GM23338 (cell line): ENCODE measurements around the gene NNAT. TPM values are rescaled to one million over a fixed set of nuclear protein-coding genes. Genes with fewer than 3 reads are reported as not detected.

Experiments used
- ATAC-seq: fragments of 200-7000 bp; cut with Tn5 transposase; 3 replicates; pipeline ENCODE4 v1.9.1; 2020
- DNase-seq: peaks from one replicate; pipeline ENCODE4 v3.0.0-alpha.2; 2015; ENCODE audit warnings: low spot score
- H2AFZ ChIP-seq: fragments of 200-600 bp; sonication (generic); 2 replicates; pipeline ENCODE4 v1.8.0; 2016; ENCODE audit warnings: antibody characterized with exemption, mild to moderate bottlenecking, moderate library complexity
- H3F3A ChIP-seq: fragments of 200-600 bp; sonication (generic); replicated peaks from 2 replicates; pipeline ENCODE4 v1.8.0; 2017; ENCODE audit warnings: antibody characterized with exemption, mixed run types, low read depth
- H3K27ac ChIP-seq: fragments of 200-600 bp; sonication (generic); 2 replicates; pipeline ENCODE4 v1.6.1; 2016; ENCODE audit warnings: low read depth
- H3K27me3 ChIP-seq: fragments of 200-600 bp; sonication (generic); 2 replicates; pipeline ENCODE4 v1.8.0; 2016; ENCODE audit warnings: mild to moderate bottlenecking, mixed run types, moderate library complexity; ENCODE audit not compliant: insufficient read depth
- H3K36me3 ChIP-seq: fragments of 200-600 bp; sonication (generic); 2 replicates; pipeline ENCODE4 v1.8.0; 2016; ENCODE audit warnings: mild to moderate bottlenecking; ENCODE audit not compliant: insufficient read depth
- H3K4me1 ChIP-seq: fragments of 200-600 bp; sonication (generic); 2 replicates; pipeline ENCODE4 v1.8.0; 2016; ENCODE audit warnings: mild to moderate bottlenecking, moderate library complexity; ENCODE audit not compliant: insufficient read depth
- H3K4me2 ChIP-seq: fragments of 200-600 bp; sonication (generic); 2 replicates; pipeline ENCODE4 v1.7.1; 2017; ENCODE audit warnings: mixed run types
- H3K4me3 ChIP-seq: fragments of 200-600 bp; sonication (generic); 2 replicates; pipeline ENCODE4 v1.6.1; 2016; ENCODE audit warnings: mixed run types
- H3K79me2 ChIP-seq: fragments of 200-600 bp; sonication (generic); replicated peaks from 2 replicates; pipeline ENCODE4 v1.8.0; 2017; ENCODE audit warnings: mild to moderate bottlenecking; ENCODE audit not compliant: insufficient read depth
- H3K9me2 ChIP-seq: fragments of 200-600 bp; sonication (generic); 2 replicates; pipeline ENCODE4 v1.8.0; 2017; ENCODE audit not compliant: insufficient read depth
- H4K20me1 ChIP-seq: fragments of 200-600 bp; sonication (generic); replicated peaks from 2 replicates; pipeline ENCODE4 v1.8.0; 2017; ENCODE audit warnings: mild to moderate bottlenecking; ENCODE audit not compliant: insufficient read depth
- H3K27ac Mint-ChIP-seq: 2 replicates; pipeline ENCODE4 v1.8.0; 2020; ENCODE audit warnings: inconsistent platforms, mild to moderate bottlenecking, moderate library complexity, mixed read lengths
- H3K27me3 Mint-ChIP-seq: 3 replicates; pipeline ENCODE4 v1.8.0; 2022; ENCODE audit warnings: low read depth, mild to moderate bottlenecking, moderate library complexity, mixed read lengths, inconsistent platforms; ENCODE audit not compliant: insufficient read depth, poor library complexity
- H3K36me3 Mint-ChIP-seq: 3 replicates; pipeline ENCODE4 v1.8.0; 2021; ENCODE audit warnings: low read depth, mild to moderate bottlenecking, inconsistent platforms, moderate library complexity, mixed read lengths
- H3K4me1 Mint-ChIP-seq: 3 replicates; pipeline ENCODE4 v1.8.0; 2020; ENCODE audit warnings: mild to moderate bottlenecking, inconsistent platforms, mixed read lengths
- H3K4me3 Mint-ChIP-seq: 3 replicates; pipeline ENCODE4 v1.8.0; 2021; ENCODE audit warnings: moderate library complexity, mild to moderate bottlenecking, inconsistent platforms, mixed read lengths
- H3K9me3 Mint-ChIP-seq: 3 replicates; pipeline ENCODE4 v1.8.0; 2020; ENCODE audit warnings: moderate library complexity, mild to moderate bottlenecking, inconsistent platforms, mixed read lengths
- EZH2phosphoT487 ChIP-seq: fragments of 200-600 bp; sonication (generic); IDR thresholded peaks from one replicate; pipeline ENCODE4 v1.8.1; 2018; ENCODE audit warnings: antibody characterized with exemption; ENCODE audit not compliant: unreplicated experiment
- JUNB ChIP-seq: IDR thresholded peaks from one replicate; pipeline ENCODE4 v1.6.1; 2016; ENCODE audit warnings: antibody characterized with exemption; ENCODE audit not compliant: unreplicated experiment
- NANOG ChIP-seq: IDR thresholded peaks from 2 replicates; pipeline ENCODE4 v1.6.1; 2016; ENCODE audit warnings: antibody characterized with exemption, borderline replicate concordance
- POLR2AphosphoS5 ChIP-seq: IDR thresholded peaks from 2 replicates; pipeline ENCODE4 v1.6.1; 2016; ENCODE audit warnings: antibody characterized with exemption, low read depth
- ZNF114 ChIP-seq: fragments of 250-450 bp; sonication (Bioruptor Pico); IDR thresholded peaks from 2 replicates; pipeline ENCODE4 v1.5.0; 2020; ENCODE audit warnings: mild to moderate bottlenecking, moderate library complexity
- ZNF331 ChIP-seq: fragments of 250-450 bp; sonication (Bioruptor Pico); IDR thresholded peaks from 2 replicates; pipeline ENCODE4 v1.5.0; 2020; ENCODE audit warnings: low read depth, mild to moderate bottlenecking, moderate library complexity
- polyA plus RNA-seq: library from polyadenylated mRNA; unstranded; fragments of >200 nt; fragmentation: Nextera tagmentation; extraction: Ambion mirVana; gene quantifications from 2 replicates; pipeline ENCODE4 v1.2.1, GENCODE V29; 2016
- total RNA-seq: library from RNA; depleted of rRNA; stranded (reverse); fragments of >200 nt; shearing (Covaris generic); gene quantifications from 2 replicates; pipeline ENCODE4 v1.2.3, GENCODE V29; 2014
- TF ChIP-seq, protein P1 (sequence below): fragments of 250-450 bp; sonication (Bioruptor Pico); IDR thresholded peaks from 2 replicates; pipeline ENCODE4 v1.5.0; 2020; ENCODE audit warnings: mild to moderate bottlenecking, moderate library complexity
- TF ChIP-seq, protein P2 (sequence below), 2 experiments: fragments of 200-600 bp in 1 of 2; sonication (generic) in 1 of 2; conservative IDR thresholded peaks; 2 replicates each; pipeline versions ENCODE4 v1.5.1 to v1.6.1; 2016 to 2017; ENCODE audit warnings: antibody characterized with exemption in 2 of 2, low read depth in 2 of 2, mild to moderate bottlenecking in 2 of 2, moderate library complexity in 1 of 2
- TF ChIP-seq, protein P3 (sequence below): IDR thresholded peaks from one replicate; pipeline ENCODE4 v1.6.1; 2018; ENCODE audit warnings: antibody characterized with exemption; ENCODE audit not compliant: unreplicated experiment

Gene NNAT
- total and polyA plus RNA-seq, 2 experiments from 2014 or later: 4.3 to 4.9 TPM

DNA sequence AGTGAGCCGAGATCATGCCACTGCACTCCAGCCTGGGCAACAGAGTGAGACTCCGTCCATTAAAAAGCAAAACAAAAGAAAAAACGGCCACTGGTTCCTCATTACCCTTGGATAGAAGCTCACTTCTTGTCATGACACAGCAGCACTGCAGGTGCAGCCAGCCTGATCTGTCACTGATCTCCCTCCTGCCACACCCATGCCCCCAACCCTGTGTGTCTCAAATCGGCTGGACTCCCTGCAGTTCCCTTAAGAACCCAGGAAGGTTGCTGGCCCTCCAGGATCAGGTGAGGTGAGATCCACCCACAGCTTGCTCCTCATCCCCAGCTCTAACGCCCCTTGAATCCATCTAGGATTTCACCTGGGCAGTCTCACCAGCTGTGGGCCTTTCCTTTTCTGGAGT, 26.3 kb upstream of the NNAT start:
- 0 out of 2 replicates have a peak, but pooled peaks cover 11% of the 10 kb centered on the region for H4K20me1 ChIP-seq
- 0 out of 2 replicates have a peak, but pooled peaks cover 3% of the 10 kb centered on the region for H3K9me2 ChIP-seq
- Mint-ChIP-seq H3K27ac (no peak overlapping the region), H3K36me3 (no peaks in the 10 kb centered on the region; the same call in 1 of the 3 replicates), H3K4me3 (no peak overlapping the region), H3K4me1 (no peaks in the 10 kb centered on the region), H3K27me3 (peaks cover 9% of the 10 kb centered on the region), H3K9me3 (no peaks in the 10 kb centered on the region)
- H3K4me3 ChIP-seq: no peak overlapping the region
- H3K79me2 ChIP-seq: no peaks in the 10 kb centered on the region
- no peaks in the 10 kb centered on the region for H3K27me3 ChIP-seq
- no peaks in the 10 kb centered on the region for H3K36me3 ChIP-seq
- no peaks in the 10 kb centered on the region for H3K4me1 ChIP-seq
- H3K4me2 ChIP-seq: no peak overlapping the region
- no peaks in the 10 kb centered on the region for H3F3A ChIP-seq
- TF ChIP-seq, protein P1, sequence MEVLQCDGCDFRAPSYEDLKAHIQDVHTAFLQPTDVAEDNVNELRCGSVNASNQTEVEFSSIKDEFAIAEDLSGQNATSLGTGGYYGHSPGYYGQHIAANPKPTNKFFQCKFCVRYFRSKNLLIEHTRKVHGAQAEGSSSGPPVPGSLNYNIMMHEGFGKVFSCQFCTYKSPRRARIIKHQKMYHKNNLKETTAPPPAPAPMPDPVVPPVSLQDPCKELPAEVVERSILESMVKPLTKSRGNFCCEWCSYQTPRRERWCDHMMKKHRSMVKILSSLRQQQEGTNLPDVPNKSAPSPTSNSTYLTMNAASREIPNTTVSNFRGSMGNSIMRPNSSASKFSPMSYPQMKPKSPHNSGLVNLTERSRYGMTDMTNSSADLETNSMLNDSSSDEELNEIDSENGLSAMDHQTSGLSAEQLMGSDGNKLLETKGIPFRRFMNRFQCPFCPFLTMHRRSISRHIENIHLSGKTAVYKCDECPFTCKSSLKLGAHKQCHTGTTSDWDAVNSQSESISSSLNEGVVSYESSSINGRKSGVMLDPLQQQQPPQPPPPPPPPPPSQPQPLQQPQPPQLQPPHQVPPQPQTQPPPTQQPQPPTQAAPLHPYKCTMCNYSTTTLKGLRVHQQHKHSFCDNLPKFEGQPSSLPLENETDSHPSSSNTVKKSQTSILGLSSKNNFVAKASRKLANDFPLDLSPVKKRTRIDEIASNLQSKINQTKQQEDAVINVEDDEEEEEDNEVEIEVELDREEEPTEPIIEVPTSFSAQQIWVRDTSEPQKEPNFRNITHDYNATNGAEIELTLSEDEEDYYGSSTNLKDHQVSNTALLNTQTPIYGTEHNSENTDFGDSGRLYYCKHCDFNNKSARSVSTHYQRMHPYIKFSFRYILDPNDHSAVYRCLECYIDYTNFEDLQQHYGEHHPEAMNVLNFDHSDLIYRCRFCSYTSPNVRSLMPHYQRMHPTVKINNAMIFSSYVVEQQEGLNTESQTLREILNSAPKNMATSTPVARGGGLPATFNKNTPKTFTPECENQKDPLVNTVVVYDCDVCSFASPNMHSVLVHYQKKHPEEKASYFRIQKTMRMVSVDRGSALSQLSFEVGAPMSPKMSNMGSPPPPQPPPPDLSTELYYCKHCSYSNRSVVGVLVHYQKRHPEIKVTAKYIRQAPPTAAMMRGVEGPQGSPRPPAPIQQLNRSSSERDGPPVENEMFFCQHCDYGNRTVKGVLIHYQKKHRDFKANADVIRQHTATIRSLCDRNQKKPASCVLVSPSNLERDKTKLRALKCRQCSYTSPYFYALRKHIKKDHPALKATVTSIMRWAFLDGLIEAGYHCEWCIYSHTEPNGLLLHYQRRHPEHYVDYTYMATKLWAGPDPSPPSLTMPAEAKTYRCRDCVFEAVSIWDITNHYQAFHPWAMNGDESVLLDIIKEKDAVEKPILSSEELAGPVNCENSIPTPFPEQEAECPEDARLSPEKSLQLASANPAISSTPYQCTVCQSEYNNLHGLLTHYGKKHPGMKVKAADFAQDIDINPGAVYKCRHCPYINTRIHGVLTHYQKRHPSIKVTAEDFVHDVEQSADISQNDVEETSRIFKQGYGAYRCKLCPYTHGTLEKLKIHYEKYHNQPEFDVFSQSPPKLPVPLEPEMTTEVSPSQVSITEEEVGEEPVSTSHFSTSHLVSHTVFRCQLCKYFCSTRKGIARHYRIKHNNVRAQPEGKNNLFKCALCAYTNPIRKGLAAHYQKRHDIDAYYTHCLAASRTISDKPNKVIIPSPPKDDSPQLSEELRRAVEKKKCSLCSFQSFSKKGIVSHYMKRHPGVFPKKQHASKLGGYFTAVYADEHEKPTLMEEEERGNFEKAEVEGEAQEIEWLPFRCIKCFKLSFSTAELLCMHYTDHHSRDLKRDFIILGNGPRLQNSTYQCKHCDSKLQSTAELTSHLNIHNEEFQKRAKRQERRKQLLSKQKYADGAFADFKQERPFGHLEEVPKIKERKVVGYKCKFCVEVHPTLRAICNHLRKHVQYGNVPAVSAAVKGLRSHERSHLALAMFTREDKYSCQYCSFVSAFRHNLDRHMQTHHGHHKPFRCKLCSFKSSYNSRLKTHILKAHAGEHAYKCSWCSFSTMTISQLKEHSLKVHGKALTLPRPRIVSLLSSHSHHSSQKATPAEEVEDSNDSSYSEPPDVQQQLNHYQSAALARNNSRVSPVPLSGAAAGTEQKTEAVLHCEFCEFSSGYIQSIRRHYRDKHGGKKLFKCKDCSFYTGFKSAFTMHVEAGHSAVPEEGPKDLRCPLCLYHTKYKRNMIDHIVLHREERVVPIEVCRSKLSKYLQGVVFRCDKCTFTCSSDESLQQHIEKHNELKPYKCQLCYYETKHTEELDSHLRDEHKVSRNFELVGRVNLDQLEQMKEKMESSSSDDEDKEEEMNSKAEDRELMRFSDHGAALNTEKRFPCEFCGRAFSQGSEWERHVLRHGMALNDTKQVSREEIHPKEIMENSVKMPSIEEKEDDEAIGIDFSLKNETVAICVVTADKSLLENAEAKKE (CRISPR knock-in tag): no peak
- no peak for TF ChIP-seq EZH2phosphoT487
- TF ChIP-seq POLR2AphosphoS5: no peak
- TF ChIP-seq ZNF114 (CRISPR knock-in tag): no peak
- TF ChIP-seq NANOG: no peak
- TF ChIP-seq ZNF331: no peak
- TF ChIP-seq JUNB: no peak
- TF ChIP-seq, protein P2, sequence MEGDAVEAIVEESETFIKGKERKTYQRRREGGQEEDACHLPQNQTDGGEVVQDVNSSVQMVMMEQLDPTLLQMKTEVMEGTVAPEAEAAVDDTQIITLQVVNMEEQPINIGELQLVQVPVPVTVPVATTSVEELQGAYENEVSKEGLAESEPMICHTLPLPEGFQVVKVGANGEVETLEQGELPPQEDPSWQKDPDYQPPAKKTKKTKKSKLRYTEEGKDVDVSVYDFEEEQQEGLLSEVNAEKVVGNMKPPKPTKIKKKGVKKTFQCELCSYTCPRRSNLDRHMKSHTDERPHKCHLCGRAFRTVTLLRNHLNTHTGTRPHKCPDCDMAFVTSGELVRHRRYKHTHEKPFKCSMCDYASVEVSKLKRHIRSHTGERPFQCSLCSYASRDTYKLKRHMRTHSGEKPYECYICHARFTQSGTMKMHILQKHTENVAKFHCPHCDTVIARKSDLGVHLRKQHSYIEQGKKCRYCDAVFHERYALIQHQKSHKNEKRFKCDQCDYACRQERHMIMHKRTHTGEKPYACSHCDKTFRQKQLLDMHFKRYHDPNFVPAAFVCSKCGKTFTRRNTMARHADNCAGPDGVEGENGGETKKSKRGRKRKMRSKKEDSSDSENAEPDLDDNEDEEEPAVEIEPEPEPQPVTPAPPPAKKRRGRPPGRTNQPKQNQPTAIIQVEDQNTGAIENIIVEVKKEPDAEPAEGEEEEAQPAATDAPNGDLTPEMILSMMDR (conservative IDR thresholded peaks at IDR 0.05; ENCODE audit: low read depth in 2 of 2): no peak
- TF ChIP-seq, protein P3, sequence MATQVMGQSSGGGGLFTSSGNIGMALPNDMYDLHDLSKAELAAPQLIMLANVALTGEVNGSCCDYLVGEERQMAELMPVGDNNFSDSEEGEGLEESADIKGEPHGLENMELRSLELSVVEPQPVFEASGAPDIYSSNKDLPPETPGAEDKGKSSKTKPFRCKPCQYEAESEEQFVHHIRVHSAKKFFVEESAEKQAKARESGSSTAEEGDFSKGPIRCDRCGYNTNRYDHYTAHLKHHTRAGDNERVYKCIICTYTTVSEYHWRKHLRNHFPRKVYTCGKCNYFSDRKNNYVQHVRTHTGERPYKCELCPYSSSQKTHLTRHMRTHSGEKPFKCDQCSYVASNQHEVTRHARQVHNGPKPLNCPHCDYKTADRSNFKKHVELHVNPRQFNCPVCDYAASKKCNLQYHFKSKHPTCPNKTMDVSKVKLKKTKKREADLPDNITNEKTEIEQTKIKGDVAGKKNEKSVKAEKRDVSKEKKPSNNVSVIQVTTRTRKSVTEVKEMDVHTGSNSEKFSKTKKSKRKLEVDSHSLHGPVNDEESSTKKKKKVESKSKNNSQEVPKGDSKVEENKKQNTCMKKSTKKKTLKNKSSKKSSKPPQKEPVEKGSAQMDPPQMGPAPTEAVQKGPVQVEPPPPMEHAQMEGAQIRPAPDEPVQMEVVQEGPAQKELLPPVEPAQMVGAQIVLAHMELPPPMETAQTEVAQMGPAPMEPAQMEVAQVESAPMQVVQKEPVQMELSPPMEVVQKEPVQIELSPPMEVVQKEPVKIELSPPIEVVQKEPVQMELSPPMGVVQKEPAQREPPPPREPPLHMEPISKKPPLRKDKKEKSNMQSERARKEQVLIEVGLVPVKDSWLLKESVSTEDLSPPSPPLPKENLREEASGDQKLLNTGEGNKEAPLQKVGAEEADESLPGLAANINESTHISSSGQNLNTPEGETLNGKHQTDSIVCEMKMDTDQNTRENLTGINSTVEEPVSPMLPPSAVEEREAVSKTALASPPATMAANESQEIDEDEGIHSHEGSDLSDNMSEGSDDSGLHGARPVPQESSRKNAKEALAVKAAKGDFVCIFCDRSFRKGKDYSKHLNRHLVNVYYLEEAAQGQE: no peak
- H2AFZ ChIP-seq: no peak overlapping the region
- no peak overlapping the region for H3K27ac ChIP-seq
- DNase-seq: no peak
- no peak for ATAC-seq
